ENCODE measurements around the gene FKBP15. TPM values are rescaled to one million over a fixed set of nuclear protein-coding genes. Genes with fewer than 3 reads are reported as not detected.

The FKBP15 gene
- polyA plus RNA-seq, 1 donor from 2014 or later = 12.1 TPM

DNA sequence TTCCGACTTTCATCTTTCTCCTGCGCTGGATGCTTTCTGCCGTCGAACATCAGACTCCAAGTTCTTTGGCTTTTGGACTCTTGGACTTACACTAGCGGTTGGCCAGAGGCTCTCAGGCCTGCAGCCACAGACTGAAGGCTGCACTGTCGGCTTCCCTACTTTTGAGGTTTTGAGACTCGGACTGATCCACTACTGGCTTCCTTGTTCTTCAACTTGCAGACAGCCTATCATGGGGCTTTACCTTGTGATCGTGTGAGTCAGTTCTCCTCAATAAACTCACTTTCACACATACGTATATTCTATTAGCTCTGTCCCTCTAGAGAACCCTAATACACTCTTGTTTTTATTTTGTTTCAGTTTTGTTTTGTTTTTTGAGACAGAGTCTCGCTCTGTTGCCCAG, 10.3 kb downstream of the FKBP15 start:
- Histone ChIP-seq H4K20me1 (ENCODE audit: insufficient read depth) (no peaks in the 10 kb centered on the region), H3K36me3 (ENCODE audit: insufficient read depth, low read length) (no peaks in the 10 kb centered on the region)
- TF ChIP-seq EP300 (conservative IDR thresholded peaks at IDR 0.05; ENCODE audit: poor library complexity, severe bottlenecking) (no peak), SMC3 (conservative IDR thresholded peaks at IDR 0.05; ENCODE audit: poor library complexity) (no peak), TAF1 (IDR thresholded peaks at IDR 0.05; ENCODE audit: low read depth) (no peak), POLR2AphosphoS5 (IDR thresholded peaks at IDR 0.05) (no peak), MXI1 (conservative IDR thresholded peaks at IDR 0.05; ENCODE audit: poor library complexity, severe bottlenecking) (no peak), EZH2 (IDR thresholded peaks at IDR 0.05; ENCODE audit: borderline replicate concordance, insufficient read depth, low read length, poor library complexity, severe bottlenecking) (no peak), RAD21 (conservative IDR thresholded peaks at IDR 0.05) (no peak)
- TF ChIP-seq, protein P1, sequence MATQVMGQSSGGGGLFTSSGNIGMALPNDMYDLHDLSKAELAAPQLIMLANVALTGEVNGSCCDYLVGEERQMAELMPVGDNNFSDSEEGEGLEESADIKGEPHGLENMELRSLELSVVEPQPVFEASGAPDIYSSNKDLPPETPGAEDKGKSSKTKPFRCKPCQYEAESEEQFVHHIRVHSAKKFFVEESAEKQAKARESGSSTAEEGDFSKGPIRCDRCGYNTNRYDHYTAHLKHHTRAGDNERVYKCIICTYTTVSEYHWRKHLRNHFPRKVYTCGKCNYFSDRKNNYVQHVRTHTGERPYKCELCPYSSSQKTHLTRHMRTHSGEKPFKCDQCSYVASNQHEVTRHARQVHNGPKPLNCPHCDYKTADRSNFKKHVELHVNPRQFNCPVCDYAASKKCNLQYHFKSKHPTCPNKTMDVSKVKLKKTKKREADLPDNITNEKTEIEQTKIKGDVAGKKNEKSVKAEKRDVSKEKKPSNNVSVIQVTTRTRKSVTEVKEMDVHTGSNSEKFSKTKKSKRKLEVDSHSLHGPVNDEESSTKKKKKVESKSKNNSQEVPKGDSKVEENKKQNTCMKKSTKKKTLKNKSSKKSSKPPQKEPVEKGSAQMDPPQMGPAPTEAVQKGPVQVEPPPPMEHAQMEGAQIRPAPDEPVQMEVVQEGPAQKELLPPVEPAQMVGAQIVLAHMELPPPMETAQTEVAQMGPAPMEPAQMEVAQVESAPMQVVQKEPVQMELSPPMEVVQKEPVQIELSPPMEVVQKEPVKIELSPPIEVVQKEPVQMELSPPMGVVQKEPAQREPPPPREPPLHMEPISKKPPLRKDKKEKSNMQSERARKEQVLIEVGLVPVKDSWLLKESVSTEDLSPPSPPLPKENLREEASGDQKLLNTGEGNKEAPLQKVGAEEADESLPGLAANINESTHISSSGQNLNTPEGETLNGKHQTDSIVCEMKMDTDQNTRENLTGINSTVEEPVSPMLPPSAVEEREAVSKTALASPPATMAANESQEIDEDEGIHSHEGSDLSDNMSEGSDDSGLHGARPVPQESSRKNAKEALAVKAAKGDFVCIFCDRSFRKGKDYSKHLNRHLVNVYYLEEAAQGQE (IDR thresholded peaks at IDR 0.05; ENCODE audit: borderline replicate concordance) = no peak
- TF ChIP-seq, protein P2, sequence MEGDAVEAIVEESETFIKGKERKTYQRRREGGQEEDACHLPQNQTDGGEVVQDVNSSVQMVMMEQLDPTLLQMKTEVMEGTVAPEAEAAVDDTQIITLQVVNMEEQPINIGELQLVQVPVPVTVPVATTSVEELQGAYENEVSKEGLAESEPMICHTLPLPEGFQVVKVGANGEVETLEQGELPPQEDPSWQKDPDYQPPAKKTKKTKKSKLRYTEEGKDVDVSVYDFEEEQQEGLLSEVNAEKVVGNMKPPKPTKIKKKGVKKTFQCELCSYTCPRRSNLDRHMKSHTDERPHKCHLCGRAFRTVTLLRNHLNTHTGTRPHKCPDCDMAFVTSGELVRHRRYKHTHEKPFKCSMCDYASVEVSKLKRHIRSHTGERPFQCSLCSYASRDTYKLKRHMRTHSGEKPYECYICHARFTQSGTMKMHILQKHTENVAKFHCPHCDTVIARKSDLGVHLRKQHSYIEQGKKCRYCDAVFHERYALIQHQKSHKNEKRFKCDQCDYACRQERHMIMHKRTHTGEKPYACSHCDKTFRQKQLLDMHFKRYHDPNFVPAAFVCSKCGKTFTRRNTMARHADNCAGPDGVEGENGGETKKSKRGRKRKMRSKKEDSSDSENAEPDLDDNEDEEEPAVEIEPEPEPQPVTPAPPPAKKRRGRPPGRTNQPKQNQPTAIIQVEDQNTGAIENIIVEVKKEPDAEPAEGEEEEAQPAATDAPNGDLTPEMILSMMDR (IDR thresholded peaks at IDR 0.05; ENCODE audit: poor library complexity, severe bottlenecking) = no peak

DNA sequence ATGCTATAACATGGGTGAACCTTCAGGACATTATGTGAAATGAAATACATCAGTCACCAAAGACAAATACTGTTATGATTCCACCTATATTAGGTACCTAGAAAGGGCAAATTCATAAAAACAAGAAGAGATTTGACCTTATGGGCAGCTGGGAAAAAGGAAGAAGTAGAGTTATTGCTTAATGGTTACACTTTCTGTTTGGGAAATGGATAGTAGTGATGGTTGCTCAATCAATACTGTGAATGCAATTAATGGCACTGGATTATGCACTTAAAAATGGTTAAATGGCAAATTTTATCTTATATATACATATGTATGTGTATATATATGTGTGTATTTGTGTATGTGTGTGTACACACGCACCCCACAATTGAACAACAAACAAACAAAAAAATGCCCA, 15.2 kb downstream of the FKBP15 start:
- Histone ChIP-seq H3K9me2 (ENCODE audit: insufficient read depth, low read length) (no peaks in the 10 kb centered on the region), H3K79me2 (replicated peaks; ENCODE audit: insufficient read depth, low read length) (no peaks in the 10 kb centered on the region), H3K9ac (ENCODE audit: low read length) (no peak overlapping the region), H3K9me3 (ENCODE audit: low read length) (no peaks in the 10 kb centered on the region), H2AFZ (ENCODE audit: low read depth, low read length) (no peak overlapping the region), H3F3A (ENCODE audit: insufficient read depth, low read length, poor library complexity, severe bottlenecking) (no peaks in the 10 kb centered on the region), H3K27ac (ENCODE audit: low read length) (no peak overlapping the region), H3K27me3 (ENCODE audit: insufficient read depth, low read depth, low read length) (no peaks in the 10 kb centered on the region), H3K4me2 (ENCODE audit: low read length) (no peak overlapping the region), H3K4me3 (ENCODE audit: low read length) (no peak overlapping the region), H3K36me3 (ENCODE audit: insufficient read depth, low read length) (peaks cover 6% of the 10 kb centered on the region), H4K20me1 (ENCODE audit: insufficient read depth) (no peaks in the 10 kb centered on the region)
- no peak for TF ChIP-seq TAF1 (IDR thresholded peaks at IDR 0.05; ENCODE audit: low read depth)
- TF ChIP-seq EZH2 (IDR thresholded peaks at IDR 0.05; ENCODE audit: borderline replicate concordance, insufficient read depth, low read length, poor library complexity, severe bottlenecking) = no peak
- TF ChIP-seq, protein P2 (IDR thresholded peaks at IDR 0.05; ENCODE audit: poor library complexity, severe bottlenecking) = no peak
- TF ChIP-seq EP300 (conservative IDR thresholded peaks at IDR 0.05; ENCODE audit: poor library complexity, severe bottlenecking) = no peak
- TF ChIP-seq RAD21 (conservative IDR thresholded peaks at IDR 0.05) = no peak
- no peak for TF ChIP-seq POLR2AphosphoS5 (IDR thresholded peaks at IDR 0.05)
- TF ChIP-seq, protein P1 (IDR thresholded peaks at IDR 0.05; ENCODE audit: borderline replicate concordance) = no peak
- TF ChIP-seq MXI1 (conservative IDR thresholded peaks at IDR 0.05; ENCODE audit: poor library complexity, severe bottlenecking) = no peak
- no peak for TF ChIP-seq SMC3 (conservative IDR thresholded peaks at IDR 0.05; ENCODE audit: poor library complexity)

More for the DNA sequence above, 10.3 kb downstream of the FKBP15 start:
- no peak overlapping the region for H3K4me3 ChIP-seq (ENCODE audit: low read length)
- H2AFZ ChIP-seq (ENCODE audit: low read depth, low read length) = no peak overlapping the region
- H3K4me2 ChIP-seq (ENCODE audit: low read length) = no peak overlapping the region
- no peaks in the 10 kb centered on the region for H3F3A ChIP-seq (ENCODE audit: insufficient read depth, low read length, poor library complexity, severe bottlenecking)
- no peaks in the 10 kb centered on the region for H3K27me3 ChIP-seq (ENCODE audit: insufficient read depth, low read depth, low read length)
- H3K27ac ChIP-seq (ENCODE audit: low read length) = no peak overlapping the region
- H3K79me2 ChIP-seq (replicated peaks; ENCODE audit: insufficient read depth, low read length) = no peaks in the 10 kb centered on the region
- H3K9me2 ChIP-seq (ENCODE audit: insufficient read depth, low read length) = no peaks in the 10 kb centered on the region
- H3K9me3 ChIP-seq (ENCODE audit: low read length) = no peaks in the 10 kb centered on the region
- no peak overlapping the region for H3K9ac ChIP-seq (ENCODE audit: low read length)
